SU-DHL-6 (cell line): ENCODE results near the gene RBM20.

ENCODE experiments used
- H2AFZ ChIP-seq: fragments of 200-600 bp; sonication (generic); 2 replicates; pipeline ENCODE4 v1.6.1; 2014; ENCODE audit warnings: low read depth, mild to moderate bottlenecking, moderate library complexity, mixed read lengths, antibody characterized with exemption, low read length; ENCODE audit not compliant: severe bottlenecking
- H3F3A ChIP-seq: fragments of 200-600 bp; shearing (Covaris generic); 2 replicates; pipeline ENCODE4 v1.6.0; 2016; ENCODE audit warnings: antibody characterized with exemption, mild to moderate bottlenecking; ENCODE audit not compliant: insufficient read depth
- H3K27ac ChIP-seq: fragments of 200-600 bp; sonication (generic); 2 replicates; pipeline ENCODE4 v1.5.1; 2016; ENCODE audit warnings: low read depth, mild to moderate bottlenecking, low read length, moderate library complexity, mixed read lengths
- H3K27me3 ChIP-seq: fragments of 200-600 bp; sonication (generic), shearing (Covaris generic); 2 replicates; pipeline ENCODE4 v1.6.0; 2014; ENCODE audit warnings: mild to moderate bottlenecking, low read length
- H3K36me3 ChIP-seq: fragments of 200-600 bp; sonication (generic); 2 replicates; pipeline ENCODE4 v1.6.1; 2014; ENCODE audit warnings: mild to moderate bottlenecking, low read length, mixed read lengths
- H3K4me2 ChIP-seq: fragments of 300-600, 200-600 bp; shearing (Covaris generic), sonication (generic); 2 replicates; pipeline ENCODE4 v1.6.0; 2014; ENCODE audit warnings: low read length, low read depth, mild to moderate bottlenecking; ENCODE audit not compliant: poor library complexity, severe bottlenecking
- H3K4me3 ChIP-seq: fragments of 200-600 bp; sonication (generic); 2 replicates; pipeline ENCODE4 v1.5.1; 2014; ENCODE audit warnings: antibody characterized with exemption, low read length, mild to moderate bottlenecking, mixed read lengths; ENCODE audit not compliant: insufficient read depth, poor library complexity, severe bottlenecking
- H3K79me2 ChIP-seq: fragments of 200-600 bp; sonication (generic); 2 replicates; pipeline ENCODE4 v1.6.1; 2014; ENCODE audit warnings: mild to moderate bottlenecking, low read length, moderate library complexity; ENCODE audit not compliant: insufficient read depth
- H3K9ac ChIP-seq: fragments of 200-600 bp; sonication (generic); 2 replicates; pipeline ENCODE4 v1.7.0; 2014; ENCODE audit warnings: mild to moderate bottlenecking, low read length
- H3K9me2 ChIP-seq: fragments of 200-600 bp; sonication (generic); replicated peaks from 2 replicates; pipeline ENCODE4 v1.6.1; 2014; ENCODE audit warnings: low read length; ENCODE audit not compliant: insufficient read depth
- H3K9me3 ChIP-seq: fragments of 200-600 bp; sonication (generic); 2 replicates; pipeline ENCODE4 v1.6.1; 2014; ENCODE audit warnings: low read length, mixed read lengths; ENCODE audit not compliant: insufficient read depth
- H4K20me1 ChIP-seq: fragments of 200-600 bp; sonication (generic); 2 replicates; pipeline ENCODE4 v1.6.1; 2014; ENCODE audit warnings: low read depth, mild to moderate bottlenecking, antibody characterized with exemption, low read length, moderate library complexity, mixed read lengths
- CTCF ChIP-seq: fragments of 200-600 bp; sonication (generic); IDR thresholded peaks from one replicate; pipeline ENCODE4 v1.5.1; 2017; ENCODE audit warnings: antibody characterized with exemption, mild to moderate bottlenecking, low read length, moderate library complexity; ENCODE audit not compliant: insufficient read depth, poor library complexity, severe bottlenecking
- EZH2phosphoT487 ChIP-seq: fragments of 200-600 bp; sonication (generic), shearing (Covaris generic); conservative IDR thresholded peaks from 2 replicates; pipeline ENCODE4 v1.6.1; 2018; ENCODE audit warnings: mild to moderate bottlenecking, antibody characterized with exemption, low read length, moderate library complexity, mixed read lengths

The RBM20 gene

GRCh38 chr10:110762109-110762848 is 118.1 kb downstream of the RBM20 start:
- no peaks in the 10 kb centered on the region for H3K36me3 ChIP-seq
- no peaks in the 10 kb centered on the region for H3K79me2 ChIP-seq
- H3K27ac ChIP-seq, result no peak overlapping the region
- no peaks in the 10 kb centered on the region for H4K20me1 ChIP-seq
- H3K4me2 ChIP-seq, result no peak overlapping the region
- no peak for TF ChIP-seq EZH2phosphoT487
- no peak for TF ChIP-seq CTCF
- no peak overlapping the region for H3K4me3 ChIP-seq
- no peaks in the 10 kb centered on the region for H3K9me2 ChIP-seq
- no peaks in the 10 kb centered on the region for H3F3A ChIP-seq
- H3K27me3 ChIP-seq, result no peaks in the 10 kb centered on the region
- H2AFZ ChIP-seq, result no peak overlapping the region
- H3K9me3 ChIP-seq, result no peaks in the 10 kb centered on the region
- H3K9ac ChIP-seq, result no peak overlapping the region

- no peaks in the 10 kb centered on the region for H3K79me2 ChIP-seq
- H3K36me3 ChIP-seq, result no peaks in the 10 kb centered on the region
- no peak overlapping the region for H3K27ac ChIP-seq
- H3F3A ChIP-seq, result no peaks in the 10 kb centered on the region
- no peaks in the 10 kb centered on the region for H4K20me1 ChIP-seq
- H3K27me3 ChIP-seq, result no peaks in the 10 kb centered on the region
- H3K4me2 ChIP-seq, result no peak overlapping the region
- H3K9me2 ChIP-seq, result no peaks in the 10 kb centered on the region
- no peak overlapping the region for H3K9ac ChIP-seq
- no peaks in the 10 kb centered on the region for H3K9me3 ChIP-seq
- H2AFZ ChIP-seq, result no peak overlapping the region
- no peak for TF ChIP-seq EZH2phosphoT487
- no peak for TF ChIP-seq CTCF
- H3K4me3 ChIP-seq, result no peak overlapping the region
These were observed 118.7 kb downstream of the RBM20 start for GRCh38 chr10:110762849-110763211.

GRCh38 chr10:110764378-110764777 is 120.2 kb downstream of the RBM20 start:
- TF ChIP-seq EZH2phosphoT487 (no peak), CTCF (no peak)
- Histone ChIP-seq H3K4me3 (no peak overlapping the region), H3K9ac (no peak overlapping the region), H3K9me2 (no peaks in the 10 kb centered on the region), H3F3A (no peaks in the 10 kb centered on the region), H3K79me2 (no peaks in the 10 kb centered on the region), H3K36me3 (no peaks in the 10 kb centered on the region), H3K9me3 (no peaks in the 10 kb centered on the region), H4K20me1 (no peaks in the 10 kb centered on the region), H2AFZ (no peak overlapping the region), H3K27me3 (no peaks in the 10 kb centered on the region), H3K4me2 (no peak overlapping the region), H3K27ac (no peak overlapping the region)
